HEK293T (cell line): ENCODE measurements around the gene BCR.

Source experiments
- ARNT ChIP-seq: fragments of 450-650 bp; IDR thresholded peaks from 2 replicates; pipeline ENCODE4 v1.6.1; 2017; ENCODE audit warnings: mild to moderate bottlenecking
- BHLHE40 ChIP-seq: fragments of 450-650 bp; IDR thresholded peaks from 2 replicates; pipeline ENCODE4 v1.6.1; 2016; ENCODE audit warnings: mild to moderate bottlenecking, moderate library complexity, borderline replicate concordance
- CTBP1 ChIP-seq: fragments of 450-650 bp; IDR thresholded peaks from 2 replicates; pipeline ENCODE4 v1.6.1; 2016; ENCODE audit warnings: borderline replicate concordance
- ELF4 ChIP-seq: fragments of 450-650 bp; IDR thresholded peaks from 2 replicates; pipeline ENCODE4 v1.6.1; 2017; ENCODE audit warnings: antibody characterized with exemption
- FOXA1 ChIP-seq: fragments of 450-650 bp; IDR thresholded peaks from 2 replicates; pipeline ENCODE4 v1.6.1; 2016; ENCODE audit warnings: mild to moderate bottlenecking
- HDGF ChIP-seq: fragments of 450-650 bp; IDR thresholded peaks from 2 replicates; pipeline ENCODE4 v1.6.1; 2017; ENCODE audit warnings: antibody characterized with exemption, borderline replicate concordance
- L3MBTL2 ChIP-seq: fragments of 450-650 bp; conservative IDR thresholded peaks from 2 replicates; pipeline ENCODE4 v1.6.1; 2016; ENCODE audit warnings: mild to moderate bottlenecking
- NFRKB ChIP-seq: fragments of 450-650 bp; IDR thresholded peaks from 2 replicates; pipeline ENCODE4 v1.6.1; 2016; ENCODE audit warnings: mild to moderate bottlenecking, moderate library complexity
- PKNOX1 ChIP-seq: fragments of 450-650 bp; IDR thresholded peaks from 2 replicates; pipeline ENCODE4 v1.6.1; 2016
- SP1 ChIP-seq: fragments of 450-650 bp; IDR thresholded peaks from 2 replicates; pipeline ENCODE4 v1.6.1; 2017
- SUZ12 ChIP-seq: fragments of 450-650 bp; IDR thresholded peaks from 2 replicates; pipeline ENCODE4 v1.6.1; 2016; ENCODE audit warnings: mild to moderate bottlenecking

DNA sequence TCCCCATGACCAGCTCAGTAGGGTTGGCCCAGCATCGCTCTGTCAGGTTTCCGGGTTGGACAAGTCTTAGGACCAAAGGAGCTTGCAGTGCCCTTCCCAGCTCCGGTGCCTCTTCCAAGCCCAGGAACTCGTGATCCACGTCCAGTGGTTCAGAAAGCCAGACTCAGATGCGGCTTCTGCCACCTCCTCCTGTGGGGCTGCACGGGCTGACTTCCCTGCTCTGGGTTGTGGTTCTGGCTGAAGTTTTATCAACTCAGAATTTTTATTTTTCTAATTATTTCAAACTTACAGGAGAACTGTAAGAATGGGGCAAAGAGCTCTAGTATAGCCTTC lies 85.0 kb downstream of the BCR start:
- no peak for TF ChIP-seq FOXA1
- no peak for TF ChIP-seq BHLHE40
- no peak for TF ChIP-seq CTBP1
- TF ChIP-seq NFRKB = no peak
- no peak for TF ChIP-seq SUZ12
- TF ChIP-seq SP1 = no peak
- TF ChIP-seq HDGF = no peak
- no peak for TF ChIP-seq L3MBTL2
- TF ChIP-seq ARNT = no peak
- no peak for TF ChIP-seq ELF4
- TF ChIP-seq PKNOX1 = no peak
